ENCODE measurements around the gene SELENOS. TPM values are rescaled to one million over a fixed set of nuclear protein-coding genes. Genes with fewer than 3 reads are reported as not detected.

SELENOS gene
- polyA plus RNA-seq, 1 donor from 2014 or later: 136 TPM

GRCh38 chr15:101320501-101321052, 43.3 kb upstream of the SELENOS start:
- H2AFZ ChIP-seq (ENCODE audit: low read depth, low read length): no peak overlapping the region
- no peaks in the 10 kb centered on the region for H3K9me2 ChIP-seq (ENCODE audit: insufficient read depth, low read length)
- no peaks in the 10 kb centered on the region for H4K20me1 ChIP-seq (ENCODE audit: insufficient read depth)
- no peak overlapping the region for H3K4me2 ChIP-seq (ENCODE audit: low read length)
- H3K9me3 ChIP-seq (ENCODE audit: low read length): no peaks in the 10 kb centered on the region
- H3K9ac ChIP-seq (ENCODE audit: low read length): no peak overlapping the region
- H3K36me3 ChIP-seq (ENCODE audit: insufficient read depth, low read length): no peaks in the 10 kb centered on the region
- no peak for TF ChIP-seq RAD21 (conservative IDR thresholded peaks at IDR 0.05)
- no peak for TF ChIP-seq TAF1 (IDR thresholded peaks at IDR 0.05; ENCODE audit: low read depth)
- TF ChIP-seq SMC3 (conservative IDR thresholded peaks at IDR 0.05; ENCODE audit: poor library complexity): no peak
- TF ChIP-seq EZH2 (IDR thresholded peaks at IDR 0.05; ENCODE audit: borderline replicate concordance, insufficient read depth, low read length, poor library complexity, severe bottlenecking): no peak
- TF ChIP-seq CTCF (IDR thresholded peaks at IDR 0.05; ENCODE audit: poor library complexity, severe bottlenecking): no peak
- no peak overlapping the region for H3K27ac ChIP-seq (ENCODE audit: low read length)
- H3K79me2 ChIP-seq (replicated peaks; ENCODE audit: insufficient read depth, low read length): no peaks in the 10 kb centered on the region
- H3K4me3 ChIP-seq (ENCODE audit: low read length): no peak overlapping the region
- H3F3A ChIP-seq (ENCODE audit: insufficient read depth, low read length, poor library complexity, severe bottlenecking): no peaks in the 10 kb centered on the region
- H3K27me3 ChIP-seq (ENCODE audit: insufficient read depth, low read depth, low read length): no peaks in the 10 kb centered on the region

GRCh38 chr15:101318839-101319238, 41.6 kb upstream of the SELENOS start:
- Histone ChIP-seq H2AFZ (ENCODE audit: low read depth, low read length) (no peak overlapping the region), H3F3A (ENCODE audit: insufficient read depth, low read length, poor library complexity, severe bottlenecking) (no peaks in the 10 kb centered on the region), H3K36me3 (ENCODE audit: insufficient read depth, low read length) (no peaks in the 10 kb centered on the region), H3K79me2 (replicated peaks; ENCODE audit: insufficient read depth, low read length) (no peaks in the 10 kb centered on the region), H4K20me1 (ENCODE audit: insufficient read depth) (no peaks in the 10 kb centered on the region), H3K4me2 (ENCODE audit: low read length) (no peak overlapping the region), H3K27ac (ENCODE audit: low read length) (no peak overlapping the region), H3K9me2 (ENCODE audit: insufficient read depth, low read length) (no peaks in the 10 kb centered on the region), H3K27me3 (ENCODE audit: insufficient read depth, low read depth, low read length) (no peaks in the 10 kb centered on the region), H3K9me3 (ENCODE audit: low read length) (no peaks in the 10 kb centered on the region), H3K4me3 (ENCODE audit: low read length) (no peak overlapping the region), H3K9ac (ENCODE audit: low read length) (no peak overlapping the region)
- no peak for TF ChIP-seq CTCF (IDR thresholded peaks at IDR 0.05; ENCODE audit: poor library complexity, severe bottlenecking)
- TF ChIP-seq SMC3 (conservative IDR thresholded peaks at IDR 0.05; ENCODE audit: poor library complexity): no peak
- no peak for TF ChIP-seq POLR2AphosphoS5 (IDR thresholded peaks at IDR 0.05)
- no peak for TF ChIP-seq REST (IDR thresholded peaks at IDR 0.05; ENCODE audit: borderline replicate concordance)
- TF ChIP-seq EP300 (conservative IDR thresholded peaks at IDR 0.05; ENCODE audit: poor library complexity, severe bottlenecking): no peak
